IMR-90 (cell line): ENCODE measurements around the gene NUDCD3. TPM values are rescaled to one million over a fixed set of nuclear protein-coding genes. Genes with fewer than 3 reads are reported as not detected.

Source experiments
- ATAC-seq: fragments of 200-7000 bp; cut with Tn5 transposase; 2 replicates; pipeline ENCODE4 v1.9.1; 2020; ENCODE audit warnings: low read depth, mild to moderate bottlenecking, moderate library complexity
- BruUV-seq: library from RNA; stranded (reverse); fragments of 400-500 nt; replicated peaks from 2 replicates; lab custom pipeline; 2021; lab: Mats Ljungman, UMichigan
- CTCF ChIA-PET: fragments of 300-600 bp; formaldehyde crosslinking; extraction: SDS; loops from one replicate; lab custom pipeline; 2021; ENCODE audit warnings: antibody characterized with exemption; lab: Yijun Ruan, JAX
- POLR2A ChIA-PET: fragments of 300-600 bp; sonication (Branson Sonifier 250); formaldehyde crosslinking; loops from one replicate; lab custom pipeline; 2022; ENCODE audit warnings: antibody characterized with exemption; ENCODE audit not compliant: unreplicated experiment; lab: Charles Lee
- DNase-seq: peaks from one replicate; pipeline ENCODE4 v3.0.0; 2013
- H2AFZ ChIP-seq: replicated peaks from 2 replicates; pipeline ENCODE3; 2013; ENCODE audit warnings: low read length, mild to moderate bottlenecking; ENCODE audit not compliant: poor library complexity
- H2AK5ac ChIP-seq: 2 replicates; pipeline ENCODE4 v1.6.1; 2013; ENCODE audit warnings: low read depth, low read length, inconsistent platforms
- H2AK9ac ChIP-seq: replicated peaks from 2 replicates; pipeline ENCODE3; 2013; ENCODE audit warnings: mild to moderate bottlenecking, low read depth, low read length, moderate library complexity; ENCODE audit not compliant: poor library complexity
- H2BK120ac ChIP-seq: 2 replicates; pipeline ENCODE4 v1.6.1; 2013; ENCODE audit warnings: low read depth, low read length, inconsistent platforms
- H2BK15ac ChIP-seq: 3 replicates; pipeline ENCODE4 v1.6.1; 2013; ENCODE audit warnings: low read depth, low read length, inconsistent platforms
- H2BK20ac ChIP-seq: 2 replicates; pipeline ENCODE4 v1.6.1; 2013; ENCODE audit warnings: low read depth, mild to moderate bottlenecking, inconsistent platforms, low read length, moderate library complexity
- H2BK5ac ChIP-seq: 2 replicates; pipeline ENCODE4 v1.6.1; 2013; ENCODE audit warnings: mild to moderate bottlenecking, low read depth, low read length, inconsistent platforms; ENCODE audit not compliant: poor library complexity, severe bottlenecking
- H3K14ac ChIP-seq: replicated peaks from 2 replicates; pipeline ENCODE4 v1.6.1; 2013; ENCODE audit warnings: low read depth, low read length, inconsistent platforms
- H3K18ac ChIP-seq: 2 replicates; pipeline ENCODE4 v1.6.1; 2013; ENCODE audit warnings: low read depth, low read length, control low read depth
- H3K23ac ChIP-seq: 2 replicates; pipeline ENCODE4 v1.6.1; 2013; ENCODE audit warnings: low read depth, low read length, inconsistent platforms
- H3K27ac ChIP-seq: 2 replicates; pipeline ENCODE4 v1.5.1; 2013; ENCODE audit warnings: mild to moderate bottlenecking, control low read depth, low read length; ENCODE audit not compliant: insufficient read depth
- H3K27me3 ChIP-seq: 2 replicates; pipeline ENCODE4 v1.6.1; 2013; ENCODE audit warnings: low read length; ENCODE audit not compliant: control insufficient read depth, insufficient read depth
- H3K36me3 ChIP-seq: 2 replicates; pipeline ENCODE4 v1.6.1; 2013; ENCODE audit warnings: low read length, mixed read lengths; ENCODE audit not compliant: control insufficient read depth, insufficient read depth
- H3K4ac ChIP-seq: 2 replicates; pipeline ENCODE4 v1.6.1; 2013; ENCODE audit warnings: low read depth, low read length, inconsistent platforms
- H3K4me1 ChIP-seq: 2 replicates; pipeline ENCODE4 v1.6.1; 2013; ENCODE audit warnings: low read length, mixed read lengths; ENCODE audit not compliant: control insufficient read depth, insufficient read depth
- H3K4me2 ChIP-seq: 2 replicates; pipeline ENCODE4 v1.6.1; 2013; ENCODE audit warnings: low read depth, mild to moderate bottlenecking, control low read depth, low read length, moderate library complexity
- H3K4me3 ChIP-seq: 2 replicates; pipeline ENCODE4 v1.5.1; 2013; ENCODE audit warnings: low read depth, mild to moderate bottlenecking, control low read depth, low read length, moderate library complexity; ENCODE audit not compliant: insufficient read depth
- H3K56ac ChIP-seq: 2 replicates; pipeline ENCODE4 v1.6.1; 2013; ENCODE audit warnings: low read length, inconsistent platforms; ENCODE audit not compliant: insufficient read depth; ENCODE audit errors: extremely low read depth
- H3K79me1 ChIP-seq, 2 experiments: 2 replicates each; pipeline ENCODE4 v1.6.1; 2013; ENCODE audit warnings: low read length in 2 of 2, inconsistent platforms in 1 of 2, low read depth in 1 of 2
- H3K9ac ChIP-seq: 2 replicates; pipeline ENCODE4 v1.6.1; 2013; ENCODE audit warnings: low read depth, low read length, control low read depth
- H3K9me1 ChIP-seq: 2 replicates; pipeline ENCODE4 v1.6.1; 2013; ENCODE audit warnings: low read length, inconsistent platforms; ENCODE audit not compliant: insufficient read depth
- H3K9me3 ChIP-seq: 2 replicates; pipeline ENCODE4 v1.6.1; 2013; ENCODE audit warnings: low read length; ENCODE audit not compliant: control insufficient read depth, insufficient read depth
- H4K20me1 ChIP-seq: 2 replicates; pipeline ENCODE4 v1.6.1; 2013; ENCODE audit warnings: low read length, inconsistent platforms; ENCODE audit not compliant: insufficient read depth
- H4K5ac ChIP-seq: 2 replicates; pipeline ENCODE4 v1.6.1; 2013; ENCODE audit warnings: mild to moderate bottlenecking, low read depth, low read length, control low read depth
- H4K8ac ChIP-seq, 2 experiments: 2 replicates each; pipeline ENCODE4 v1.6.1; 2013; ENCODE audit warnings: low read depth in 2 of 2, low read length in 2 of 2, control low read depth in 1 of 2, inconsistent platforms in 1 of 2
- H4K91ac ChIP-seq: 2 replicates; pipeline ENCODE4 v1.6.1; 2013; ENCODE audit warnings: low read depth, low read length, inconsistent platforms; ENCODE audit not compliant: insufficient read depth
- BHLHE40 ChIP-seq: fragments of 150-350 bp; IDR thresholded peaks from 2 replicates; pipeline ENCODE4 v1.6.1; 2016; ENCODE audit warnings: mild to moderate bottlenecking, low read depth, low read length
- CEBPB ChIP-seq: IDR thresholded peaks from 2 replicates; pipeline ENCODE4 v1.6.1; 2012; ENCODE audit warnings: low read depth, low read length, improper control_type of control experiment
- CTCF ChIP-seq: conservative IDR thresholded peaks from 2 replicates; pipeline ENCODE4 v1.5.1; 2012; ENCODE audit warnings: mild to moderate bottlenecking, low read depth, low read length, improper control_type of control experiment
- FOS ChIP-seq: fragments of 150-350 bp; IDR thresholded peaks from 2 replicates; pipeline ENCODE4 v1.6.1; 2016; ENCODE audit warnings: low read depth, low read length
- MAFK ChIP-seq: IDR thresholded peaks from 2 replicates; pipeline ENCODE4 v1.6.1; 2012; ENCODE audit warnings: low read depth, low read length, improper control_type of control experiment
- MAZ ChIP-seq: IDR thresholded peaks from 2 replicates; pipeline ENCODE4 v1.6.1; 2012; ENCODE audit warnings: low read depth, mild to moderate bottlenecking, low read length, improper control_type of control experiment, moderate library complexity, borderline replicate concordance
- MXI1 ChIP-seq: IDR thresholded peaks from 2 replicates; pipeline ENCODE4 v1.6.1; 2012; ENCODE audit warnings: low read depth, mild to moderate bottlenecking, low read length, moderate library complexity, borderline replicate concordance
- POLR2A ChIP-seq: IDR thresholded peaks from 2 replicates; pipeline ENCODE4 v1.6.1; 2012; ENCODE audit warnings: mild to moderate bottlenecking, low read depth, low read length
- RAD21 ChIP-seq: IDR thresholded peaks from 2 replicates; pipeline ENCODE4 v1.6.1; 2012; ENCODE audit warnings: low read length, improper control_type of control experiment
- RCOR1 ChIP-seq: IDR thresholded peaks from 2 replicates; pipeline ENCODE4 v1.6.1; 2012; ENCODE audit warnings: mild to moderate bottlenecking, low read length, improper control_type of control experiment; ENCODE audit not compliant: insufficient replicate concordance
- SMC3 ChIP-seq: fragments of 150-350 bp; IDR thresholded peaks from 2 replicates; pipeline ENCODE4 v1.6.1; 2016; ENCODE audit warnings: low read depth, mild to moderate bottlenecking, antibody characterized with exemption, low read length, moderate library complexity
- USF2 ChIP-seq: fragments of 150-350 bp; IDR thresholded peaks from 2 replicates; pipeline ENCODE4 v1.6.1; 2017; ENCODE audit warnings: mild to moderate bottlenecking, antibody characterized with exemption, low read length, low read depth
- WGBS, 2 experiments: methylation state at CpG; one replicate each; pipeline versions ENCODE4 v1.1.5 to v1.1.7; 2013; ENCODE audit warnings: missing lambda C conversion rate in 2 of 2; ENCODE audit not compliant: insufficient read length in 1 of 2; ENCODE audit errors: extremely low coverage in 2 of 2; 5-methylcytosine and 5-hydroxymethylcytosine counted together
- dilution Hi-C: fragments of 300-500 bp; cut with HindIII; formaldehyde crosslinking; loops from one replicate; pipeline ENCODE4 v1.14.3; 2018; ENCODE audit warnings: low sequenced_read_pairs; ENCODE audit not compliant: unreplicated experiment
- in situ Hi-C: fragments of 300-500 bp; cut with MboI; formaldehyde crosslinking; loops from 3 replicates; pipeline ENCODE4 v1.14.3; 2019; ENCODE audit warnings: low sequenced_read_pairs, inconsistent platforms, mixed read lengths
- intact Hi-C: fragments of 100-400 bp; cut with micrococcal nuclease; formaldehyde crosslinking; loops from 2 replicates; pipeline ENCODE4 v1.10.0; 2022
- polyA plus RNA-seq, 3 experiments: library from polyadenylated mRNA; depleted of rRNA; stranded (reverse); fragments of >200 nt; gene quantifications; 2 replicates each; pipeline ENCODE4 v1.2.3, GENCODE V29; 2012; ENCODE audit warnings: low replicate concordance in 1 of 3
- total RNA-seq: library from RNA; depleted of rRNA; stranded (reverse); fragments of >200 nt; gene quantifications from 2 replicates; pipeline ENCODE4 v1.2.3, GENCODE V29; 2012

NUDCD3 gene
- total and polyA plus RNA-seq, 2 of the 4 experiments (the other 2 are of a cell fraction): 49.5 to 76.0 TPM

- Histone ChIP-seq H3K9me1 (peaks cover 44% of the 10 kb centered on the region), H3K79me1 (peaks cover 31 to 78% of the 10 kb centered on the region in 2 experiments), H3K36me3 (peaks cover 37% of the 10 kb centered on the region), H3K18ac (no peak overlapping the region), H3K4ac (no peak overlapping the region), H2BK120ac (no peak overlapping the region), H2BK20ac (no peak overlapping the region), H3K27ac (no peak overlapping the region), H3K23ac (no peak overlapping the region), H3K4me1 (peaks cover 7% of the 10 kb centered on the region), H4K5ac (no peak overlapping the region), H2AK5ac (no peak overlapping the region), H2AK9ac (no peak overlapping the region), H4K20me1 (peaks cover 16% of the 10 kb centered on the region), H3K9ac (no peak overlapping the region), H3K14ac (no peak overlapping the region), H2BK5ac (no peak overlapping the region), H4K91ac (no peak overlapping the region), H2AFZ (no peak overlapping the region), H3K9me3 (no peaks in the 10 kb centered on the region), H2BK15ac (no peak overlapping the region), H4K8ac (no peak overlapping the region), H3K56ac (no peak overlapping the region), H3K4me3 (no peak overlapping the region), H3K4me2 (no peak overlapping the region), H3K27me3 (no peaks in the 10 kb centered on the region)
- TF ChIP-seq FOS (no peak), POLR2A (no peak), MXI1 (no peak), CEBPB (no peak), RCOR1 (no peak), BHLHE40 (no peak), SMC3 (no peak), USF2 (no peak), MAZ (no peak), MAFK (no peak), CTCF (no peak), RAD21 (no peak)
- BruUV-seq: no TSS peak
- in situ Hi-C loops: no loop called here
- intact Hi-C loops: no loop called here
- 100% methylated on average over 3 of the region's 7 CpGs; no CpG with 5 or more reads in 1 of the 2 experiments for WGBS, 2 experiments
- dilution Hi-C loops: no loop called here
- DNase-seq: no peak
- ChIA-PET POLR2A (no interaction called here), CTCF (no interaction called here)
- ATAC-seq: no peak
Observed at GRCh38 chr7:44393238-44394111, 97.0 kb downstream of the NUDCD3 start.
